Neural progenitor cell (in vitro differentiated cells): Measurements from ENCODE around the gene CENPO. TPM values are rescaled to one million over a fixed set of nuclear protein-coding genes. Genes with fewer than 3 reads are reported as not detected.

Experiments
- DNase-seq: peaks from one replicate; pipeline ENCODE4 v3.0.0-alpha.2; 2016; ENCODE audit warnings: low spot score
- H2AFZ ChIP-seq: fragments of 200-600 bp; sonication (generic); replicated peaks from 2 replicates; pipeline ENCODE4 v1.6.1; 2016; ENCODE audit warnings: antibody characterized with exemption
- H3F3A ChIP-seq: fragments of 200-600 bp; sonication (generic); 2 replicates; pipeline ENCODE4 v1.6.1; 2016; ENCODE audit warnings: antibody characterized with exemption, low read depth
- H3K27ac ChIP-seq: fragments of 200-600 bp; sonication (generic); 2 replicates; pipeline ENCODE4 v1.5.1; 2016; ENCODE audit warnings: mild to moderate bottlenecking
- H3K27me3 ChIP-seq: fragments of 200-600 bp; sonication (generic); 2 replicates; pipeline ENCODE4 v1.6.1; 2016; ENCODE audit warnings: mild to moderate bottlenecking, moderate library complexity
- H3K36me3 ChIP-seq: fragments of 200-600 bp; sonication (generic); 2 replicates; pipeline ENCODE4 v1.5.1; 2016
- H3K4me1 ChIP-seq: fragments of 200-600 bp; sonication (generic); 2 replicates; pipeline ENCODE4 v1.6.1; 2016; ENCODE audit warnings: mixed run types
- H3K4me2 ChIP-seq: fragments of 200-600 bp; sonication (generic); 2 replicates; pipeline ENCODE4 v1.6.1; 2016
- H3K4me3 ChIP-seq: fragments of 200-600 bp; sonication (generic); 2 replicates; pipeline ENCODE4 v1.5.1; 2016
- H3K79me2 ChIP-seq: fragments of 200-600 bp; sonication (generic); 2 replicates; pipeline ENCODE4 v1.6.1; 2016; ENCODE audit warnings: low read depth
- H3K9ac ChIP-seq: fragments of 200-600 bp; sonication (generic); 2 replicates; pipeline ENCODE4 v1.6.1; 2016
- H3K9me3 ChIP-seq: fragments of 200-600 bp; sonication (generic); 2 replicates; pipeline ENCODE4 v1.5.1; 2016; ENCODE audit warnings: low read depth
- H4K20me1 ChIP-seq: fragments of 200-600 bp; sonication (generic); 2 replicates; pipeline ENCODE4 v1.6.1; 2016; ENCODE audit warnings: low read depth
- H3K27ac Mint-ChIP-seq: 3 replicates; pipeline ENCODE4 v1.8.0; 2021; ENCODE audit warnings: mixed read lengths
- H3K27me3 Mint-ChIP-seq: 2 replicates; pipeline ENCODE4 v1.8.0; 2022; ENCODE audit warnings: low read depth, mild to moderate bottlenecking, inconsistent platforms, moderate library complexity, mixed read lengths; ENCODE audit not compliant: insufficient read depth
- H3K36me3 Mint-ChIP-seq: 3 replicates; pipeline ENCODE4 v1.8.0; 2021; ENCODE audit warnings: mixed read lengths
- H3K4me1 Mint-ChIP-seq: 3 replicates; pipeline ENCODE4 v1.8.0; 2021; ENCODE audit warnings: mixed read lengths
- H3K4me3 Mint-ChIP-seq: 3 replicates; pipeline ENCODE4 v1.8.0; 2021; ENCODE audit warnings: mild to moderate bottlenecking, moderate library complexity, mixed read lengths
- H3K9me3 Mint-ChIP-seq: 3 replicates; pipeline ENCODE4 v1.8.0; 2020; ENCODE audit warnings: mixed read lengths
- CTCF ChIP-seq: fragments of 200-600 bp; sonication (generic); IDR thresholded peaks from 2 replicates; pipeline ENCODE4 v1.5.1; 2017; ENCODE audit warnings: antibody characterized with exemption, mild to moderate bottlenecking
- EZH2 ChIP-seq: fragments of 200-600 bp; sonication (generic); IDR thresholded peaks from 2 replicates; pipeline ENCODE4 v1.6.1; 2017; ENCODE audit warnings: antibody characterized with exemption, mild to moderate bottlenecking, moderate library complexity
- EZH2phosphoT487 ChIP-seq: fragments of 200-600 bp; sonication (generic); IDR thresholded peaks from 2 replicates; pipeline ENCODE4 v1.6.1; 2017; ENCODE audit warnings: antibody characterized with exemption
- total RNA-seq: library from RNA; depleted of rRNA; stranded (reverse); fragments of >200 nt; gene quantifications from 2 replicates; pipeline ENCODE4 v1.2.3, GENCODE V29; 2015; ENCODE audit warnings: low replicate concordance

CENPO gene
- total RNA-seq, 1 donor from 2014 or later: 50.6 TPM

- Histone ChIP-seq H3K4me1 (peaks cover 4% of the 10 kb centered on the region), H3K27me3 (no peaks in the 10 kb centered on the region), H4K20me1 (no peaks in the 10 kb centered on the region), H3F3A (peaks cover 13% of the 10 kb centered on the region), H3K36me3 (peaks cover 8% of the 10 kb centered on the region), H3K4me3 (no peak overlapping the region), H3K9ac (no peak overlapping the region), H2AFZ (no peak overlapping the region), H3K79me2 (no peaks in the 10 kb centered on the region), H3K4me2 (no peak overlapping the region), H3K27ac (no peak overlapping the region), H3K9me3 (no peaks in the 10 kb centered on the region)
- Mint-ChIP-seq H3K9me3 (no peaks in the 10 kb centered on the region), H3K4me3 (no peak overlapping the region), H3K4me1 (peaks cover 7% of the 10 kb centered on the region), H3K36me3 (peaks cover 21% of the 10 kb centered on the region), H3K27me3 (no peaks in the 10 kb centered on the region), H3K27ac (no peak overlapping the region)
- no peak for DNase-seq
- TF ChIP-seq EZH2: no peak
- TF ChIP-seq CTCF: no peak
- no peak for TF ChIP-seq EZH2phosphoT487
These were observed 24.6 kb upstream of the CENPO start for GRCh38 chr2:24768601-24769000.

- H3K4me3 Mint-ChIP-seq: no peak overlapping the region
- Histone ChIP-seq H3K9ac (no peak overlapping the region), H4K20me1 (no peaks in the 10 kb centered on the region), H2AFZ (no peak overlapping the region), H3K79me2 (no peaks in the 10 kb centered on the region), H3K36me3 (peaks cover 8% of the 10 kb centered on the region), H3K4me2 (no peak overlapping the region), H3K4me1 (peaks cover 8% of the 10 kb centered on the region), H3K9me3 (no peaks in the 10 kb centered on the region), H3F3A (peaks cover 13% of the 10 kb centered on the region), H3K4me3 (no peak overlapping the region), H3K27ac (no peak overlapping the region), H3K27me3 (no peaks in the 10 kb centered on the region)
- no peaks in the 10 kb centered on the region for H3K27me3 Mint-ChIP-seq
- H3K36me3 Mint-ChIP-seq: peaks cover 12% of the 10 kb centered on the region
- DNase-seq: no peak
- peaks cover 9% of the 10 kb centered on the region for H3K4me1 Mint-ChIP-seq
- TF ChIP-seq CTCF (no peak), EZH2phosphoT487 (no peak), EZH2 (no peak)
- H3K27ac Mint-ChIP-seq: no peak overlapping the region
- H3K9me3 Mint-ChIP-seq: no peaks in the 10 kb centered on the region
These were observed 22.2 kb upstream of the CENPO start for GRCh38 chr2:24771061-24771460.

- no peak overlapping the region for H3K4me3 ChIP-seq
- H3K9me3 ChIP-seq: no peaks in the 10 kb centered on the region
- H3K36me3 ChIP-seq: peaks cover 8% of the 10 kb centered on the region
- peaks cover 9% of the 10 kb centered on the region for H3K4me1 Mint-ChIP-seq
- H2AFZ ChIP-seq: no peak overlapping the region
- peak overlapping the region; percentile 23 for H3K27ac ChIP-seq
- H3K9ac ChIP-seq: no peak overlapping the region
- H3F3A ChIP-seq: peaks cover 13% of the 10 kb centered on the region
- peak; percentile 12 for DNase-seq
- H3K27ac Mint-ChIP-seq: peak overlapping the region; percentile 5
- no peak overlapping the region for H3K4me2 ChIP-seq
- peaks cover 8% of the 10 kb centered on the region for H3K4me1 ChIP-seq
- no peaks in the 10 kb centered on the region for H3K27me3 ChIP-seq
- H3K9me3 Mint-ChIP-seq: peaks cover 2% of the 10 kb centered on the region
- H4K20me1 ChIP-seq: no peaks in the 10 kb centered on the region
- no peak overlapping the region for H3K4me3 Mint-ChIP-seq
- H3K79me2 ChIP-seq: no peaks in the 10 kb centered on the region
- no peak for TF ChIP-seq EZH2phosphoT487
- no peak for TF ChIP-seq EZH2
- TF ChIP-seq CTCF: no peak
- peaks cover 3% of the 10 kb centered on the region for H3K27me3 Mint-ChIP-seq
- peaks cover 14% of the 10 kb centered on the region for H3K36me3 Mint-ChIP-seq
These were observed 21.2 kb upstream of the CENPO start for GRCh38 chr2:24771764-24772586.
